CD4-positive, alpha-beta T cell (primary cell): ENCODE measurements around the gene VPS8. TPM values are rescaled to one million over a fixed set of nuclear protein-coding genes. Genes with fewer than 3 reads are reported as not detected.

Source experiments
- ATAC-seq: fragments of 200-7000 bp; cut with Tn5 transposase; one replicate; pipeline ENCODE4 v1.10.0; 2022; ENCODE audit warnings: mild to moderate bottlenecking; ENCODE audit not compliant: poor library complexity
- CTCF ChIA-PET: fragments of 350-600 bp; sonication (Branson Sonifier 250); formaldehyde crosslinking; loops from one replicate; lab custom pipeline; 2021; ENCODE audit warnings: antibody characterized with exemption, inconsistent platforms; lab: Charles Lee
- POLR2A ChIA-PET: fragments of 350-600 bp; sonication (Branson Sonifier 250); formaldehyde crosslinking; loops from one replicate; lab custom pipeline; 2021; ENCODE audit warnings: antibody characterized with exemption, inconsistent platforms; lab: Charles Lee
- DNase-seq, 14 experiments: peaks; one replicate each; pipeline ENCODE4 v3.0.0-alpha.2; 2013 to 2020; ENCODE audit warnings: mixed read lengths in 2 of 14
- H3K27ac ChIP-seq, 2 donors: one replicate each; pipeline versions ENCODE4 v1.5.1 to v1.7.0; 2013; ENCODE audit warnings: low read length in 2 of 2, low read depth in 1 of 2, mild to moderate bottlenecking in 1 of 2
- H3K27me3 ChIP-seq, 2 experiments: 1 replicate in 1 of 2; 2 replicates in 1 of 2; pipeline versions ENCODE4 v1.6.1 to v1.7.0; 2013; ENCODE audit warnings: low read length in 2 of 2, control low read depth in 1 of 2, mild to moderate bottlenecking in 1 of 2, moderate library complexity in 1 of 2; ENCODE audit not compliant: insufficient read depth in 2 of 2, control insufficient read depth in 1 of 2
- H3K36me3 ChIP-seq: one replicate; pipeline ENCODE4 v1.6.1; 2013; ENCODE audit warnings: low read length, control low read depth; ENCODE audit not compliant: insufficient read depth
- H3K4me1 ChIP-seq: one replicate; pipeline ENCODE4 v1.6.1; 2013; ENCODE audit warnings: low read length, control low read depth; ENCODE audit not compliant: insufficient read depth
- H3K4me3 ChIP-seq: one replicate; pipeline ENCODE4 v1.5.1; 2013; ENCODE audit warnings: mild to moderate bottlenecking, low read length, moderate library complexity
- H3K9me3 ChIP-seq, 2 experiments: 1 replicate in 1 of 2; 2 replicates in 1 of 2; pipeline versions ENCODE4 v1.6.1 to v1.7.0; 2013; ENCODE audit warnings: low read length in 2 of 2, mild to moderate bottlenecking in 2 of 2, control low read depth in 1 of 2, moderate library complexity in 1 of 2; ENCODE audit not compliant: control insufficient read depth in 1 of 2, insufficient read depth in 1 of 2
- H3K27ac Mint-ChIP-seq: one replicate; pipeline ENCODE4 v1.8.0; 2020; ENCODE audit warnings: mixed read lengths
- H3K27me3 Mint-ChIP-seq: one replicate; pipeline ENCODE4 v1.8.0; 2021; ENCODE audit warnings: mixed read lengths
- H3K36me3 Mint-ChIP-seq: one replicate; pipeline ENCODE4 v1.8.0; 2021; ENCODE audit warnings: low read depth, mixed read lengths
- H3K4me1 Mint-ChIP-seq: one replicate; pipeline ENCODE4 v1.8.0; 2021; ENCODE audit warnings: low read depth, mixed read lengths
- H3K4me3 Mint-ChIP-seq: one replicate; pipeline ENCODE4 v1.8.0; 2020; ENCODE audit warnings: mild to moderate bottlenecking, mixed read lengths
- H3K9me3 Mint-ChIP-seq: one replicate; pipeline ENCODE4 v1.8.0; 2020; ENCODE audit warnings: mixed read lengths
- intact Hi-C, 2 experiments: fragments of 100-400 bp; cut with DNase I in 1 of 2; cut with micrococcal nuclease in 1 of 2; formaldehyde crosslinking; loops; one replicate each; pipeline versions ENCODE4 v1.15.1 to v1.9.0; 2023 to 2025; cut with DNase I, micrococcal nuclease
- total RNA-seq, 174 experiments: library from RNA in 2 of 174; stranded (reverse) in 2 of 174; gene quantifications; one replicate each; pipeline ENCODE4 v1.2.3 and lab custom pipeline; 2021 to 2026
- TF ChIP-seq, protein P1 (sequence below): fragments of 200-600 bp; IDR thresholded peaks from one replicate; pipeline ENCODE4 v1.8.0; 2022; ENCODE audit warnings: antibody characterized with exemption, mild to moderate bottlenecking

VPS8 gene
- total RNA-seq, 2 experiments from 2014 or later = 56.8 to 61.2 TPM

- Histone ChIP-seq H3K36me3 (no peaks in the 10 kb centered on the region), H3K27ac (no peak overlapping the region), H3K4me1 (peaks cover 23% of the 10 kb centered on the region), H3K27me3 (no peaks in the 10 kb centered on the region), H3K9me3 (no peaks in the 10 kb centered on the region), H3K4me3 (no peak overlapping the region)
- Mint-ChIP-seq H3K27ac (no peak overlapping the region), H3K4me3 (peak overlapping the region; percentile 47), H3K36me3 (peaks cover 11% of the 10 kb centered on the region), H3K4me1 (peaks cover 39% of the 10 kb centered on the region), H3K27me3 (no peaks in the 10 kb centered on the region), H3K9me3 (no peaks in the 10 kb centered on the region)
- TF ChIP-seq, protein P1, sequence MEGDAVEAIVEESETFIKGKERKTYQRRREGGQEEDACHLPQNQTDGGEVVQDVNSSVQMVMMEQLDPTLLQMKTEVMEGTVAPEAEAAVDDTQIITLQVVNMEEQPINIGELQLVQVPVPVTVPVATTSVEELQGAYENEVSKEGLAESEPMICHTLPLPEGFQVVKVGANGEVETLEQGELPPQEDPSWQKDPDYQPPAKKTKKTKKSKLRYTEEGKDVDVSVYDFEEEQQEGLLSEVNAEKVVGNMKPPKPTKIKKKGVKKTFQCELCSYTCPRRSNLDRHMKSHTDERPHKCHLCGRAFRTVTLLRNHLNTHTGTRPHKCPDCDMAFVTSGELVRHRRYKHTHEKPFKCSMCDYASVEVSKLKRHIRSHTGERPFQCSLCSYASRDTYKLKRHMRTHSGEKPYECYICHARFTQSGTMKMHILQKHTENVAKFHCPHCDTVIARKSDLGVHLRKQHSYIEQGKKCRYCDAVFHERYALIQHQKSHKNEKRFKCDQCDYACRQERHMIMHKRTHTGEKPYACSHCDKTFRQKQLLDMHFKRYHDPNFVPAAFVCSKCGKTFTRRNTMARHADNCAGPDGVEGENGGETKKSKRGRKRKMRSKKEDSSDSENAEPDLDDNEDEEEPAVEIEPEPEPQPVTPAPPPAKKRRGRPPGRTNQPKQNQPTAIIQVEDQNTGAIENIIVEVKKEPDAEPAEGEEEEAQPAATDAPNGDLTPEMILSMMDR = no peak
- ATAC-seq = no peak
- DNase-seq = no peak
- ChIA-PET POLR2A (no interaction called here), CTCF (interaction anchor here (0.8 kb wide), 1 partner anchor 249 kb away, joined by 3 read pairs; the partner anchor contains the start of gene EPHB3)
- intact Hi-C loops = loop anchor here in 1 of 2 experiments (5.0 to 10.0 kb wide), 4 partner anchors 623 to 1715 kb away; partner anchors contain the start of genes ABCF3, MCCC1, PARL and SENP2
Measured at GRCh38 chr3:184810146-184810545, 1.8 kb upstream of the VPS8 start.

DNA sequence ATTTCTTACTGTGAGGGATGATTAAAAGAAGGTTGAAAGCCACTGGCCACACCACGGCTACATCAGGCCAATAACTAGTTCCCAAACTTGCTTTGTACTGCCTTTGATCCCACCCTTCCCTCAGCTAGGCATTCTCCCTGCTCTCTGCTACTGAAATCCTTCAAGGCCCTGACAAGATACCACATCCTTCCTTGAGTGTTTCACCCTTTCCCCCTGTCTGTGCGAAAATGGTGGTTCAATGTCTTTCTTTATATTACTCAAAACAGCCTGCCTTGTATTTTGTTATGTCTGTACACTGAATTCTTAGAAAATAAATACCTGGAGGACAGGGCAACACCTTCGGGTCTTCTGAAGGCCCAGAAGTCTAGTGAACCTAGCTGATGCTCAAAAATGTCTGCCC lies 932 bp upstream of the VPS8 start:
- ChIA-PET CTCF (interaction anchor here (0.6 to 1.3 kb wide), 3 partner anchors 8 to 250 kb away, joined by 3 read pairs; partner anchors contain the start of gene EPHB3), POLR2A (no interaction called here)
- no peaks in the 10 kb centered on the region for H3K27me3 Mint-ChIP-seq
- peaks cover 48% of the 10 kb centered on the region for H3K4me1 Mint-ChIP-seq
- Histone ChIP-seq H3K4me1 (peaks cover 28% of the 10 kb centered on the region), H3K9me3 (no peaks in the 10 kb centered on the region), H3K36me3 (no peaks in the 10 kb centered on the region), H3K27me3 (no peaks in the 10 kb centered on the region), H3K27ac (no peak overlapping the region), H3K4me3 (no peak overlapping the region)
- ATAC-seq (no peak), DNase-seq (no peak)
- H3K9me3 Mint-ChIP-seq = no peaks in the 10 kb centered on the region
- peak overlapping the region; percentile 95 for H3K4me3 Mint-ChIP-seq
- no peak overlapping the region for H3K27ac Mint-ChIP-seq
- intact Hi-C loops = loop anchor here in 1 of 2 experiments (5.0 to 10.0 kb wide), 4 partner anchors 624 to 1716 kb away; partner anchors contain the start of genes ABCF3, MCCC1, PARL and SENP2
- TF ChIP-seq, protein P1 = no peak
- peaks cover 19% of the 10 kb centered on the region for H3K36me3 Mint-ChIP-seq

GRCh38 chr3:184811663-184811998 lies 335 bp upstream of the VPS8 start:
- CTCF ChIA-PET = interaction anchor here (0.6 to 2.5 kb wide), 3 partner anchors 9 to 11 kb away, joined by 3 to 7 read pairs (median 3); no protein-coding TSS in a partner anchor
- intact Hi-C loops = loop anchor here in 1 of 2 experiments (5.0 to 10.0 kb wide), 4 partner anchors 624 to 1717 kb away; partner anchors contain the start of genes ABCF3, MCCC1, PARL and SENP2
- H3K4me1 ChIP-seq = peaks cover 28% of the 10 kb centered on the region
- ATAC-seq (no peak), DNase-seq (no peak)
- H3K27ac ChIP-seq = no peak overlapping the region
- Mint-ChIP-seq H3K4me1 (peaks cover 54% of the 10 kb centered on the region), H3K9me3 (no peaks in the 10 kb centered on the region), H3K36me3 (peaks cover 25% of the 10 kb centered on the region), H3K27me3 (no peaks in the 10 kb centered on the region), H3K27ac (peak overlapping the region; percentile 90), H3K4me3 (peak overlapping the region; percentile 95)
- POLR2A ChIA-PET = interaction anchor here (1.0 to 1.2 kb wide), 4 partner anchors 25 to 1176 kb away, joined by 3 to 4 read pairs (median 3); partner anchors contain the start of gene KLHL24
- no peaks in the 10 kb centered on the region for H3K9me3 ChIP-seq
- H3K4me3 ChIP-seq = peak overlapping the region; percentile 84
- TF ChIP-seq, protein P1 = no peak
- H3K27me3 ChIP-seq = no peaks in the 10 kb centered on the region
- H3K36me3 ChIP-seq = no peaks in the 10 kb centered on the region
